HG03460 (cell line): ENCODE data around the gene BRIP1.
A peak's percentile ranks its signal among the peaks of the same experiment; 100 is the strongest.
"Not testable (repeated sequence)": the region's sequence is repeated elsewhere in the genome, so short reads cannot be mapped to it uniquely, and the experiment has no call there.

Experiments
- ATAC-seq: cut with Tn5 transposase; IDR thresholded peaks from one replicate; pipeline ENCODE4 v1.9.1; 2021; ENCODE audit not compliant: unreplicated experiment

BRIP1 gene

DNA sequence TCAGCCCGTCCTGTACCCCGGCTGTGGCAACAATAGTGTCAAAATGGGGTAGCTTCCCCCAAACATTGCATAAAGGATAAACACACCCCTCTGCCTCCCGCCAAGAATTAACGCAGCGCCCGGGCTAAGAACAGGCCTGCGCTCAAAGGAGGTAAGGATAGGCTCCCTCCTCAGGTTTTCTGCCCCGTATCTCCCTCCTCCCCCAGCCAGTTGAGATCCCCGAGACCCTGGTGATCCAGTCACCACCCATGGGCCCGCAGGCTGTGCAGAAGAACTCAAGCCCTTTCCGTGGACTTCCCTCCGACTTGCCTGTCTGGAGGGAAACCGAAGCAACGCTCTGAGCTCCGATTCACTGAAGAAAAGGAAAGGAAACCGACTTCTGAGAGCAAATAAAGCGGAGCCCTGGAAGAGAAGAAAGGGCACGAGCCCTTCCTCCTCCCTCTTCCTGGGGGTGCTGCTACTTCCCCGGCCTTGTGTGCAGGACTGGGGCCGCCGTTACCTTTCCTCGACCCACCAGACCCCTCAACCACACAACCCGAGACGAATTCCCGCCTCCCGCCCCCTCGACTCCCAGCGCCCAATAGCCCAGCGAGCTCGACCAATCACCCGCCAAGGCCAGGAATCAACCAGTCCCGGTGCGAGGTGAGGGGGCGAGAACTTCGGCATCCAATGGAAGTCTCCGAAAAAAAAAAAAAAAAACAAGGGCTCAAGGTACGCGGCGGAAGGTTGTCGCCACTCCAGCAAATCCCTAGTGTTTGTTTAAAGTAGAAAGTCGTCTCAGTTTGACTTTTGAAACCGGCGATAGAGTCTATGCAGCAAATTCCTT is at the start of gene BRIP1:
BRIP1 (minus strand) TSS at position 554 of the 826 bp plus-strand sequence. CDS start 1,989 bp downstream, outside the sequence.
- peak; percentile 88 for ATAC-seq

DNA sequence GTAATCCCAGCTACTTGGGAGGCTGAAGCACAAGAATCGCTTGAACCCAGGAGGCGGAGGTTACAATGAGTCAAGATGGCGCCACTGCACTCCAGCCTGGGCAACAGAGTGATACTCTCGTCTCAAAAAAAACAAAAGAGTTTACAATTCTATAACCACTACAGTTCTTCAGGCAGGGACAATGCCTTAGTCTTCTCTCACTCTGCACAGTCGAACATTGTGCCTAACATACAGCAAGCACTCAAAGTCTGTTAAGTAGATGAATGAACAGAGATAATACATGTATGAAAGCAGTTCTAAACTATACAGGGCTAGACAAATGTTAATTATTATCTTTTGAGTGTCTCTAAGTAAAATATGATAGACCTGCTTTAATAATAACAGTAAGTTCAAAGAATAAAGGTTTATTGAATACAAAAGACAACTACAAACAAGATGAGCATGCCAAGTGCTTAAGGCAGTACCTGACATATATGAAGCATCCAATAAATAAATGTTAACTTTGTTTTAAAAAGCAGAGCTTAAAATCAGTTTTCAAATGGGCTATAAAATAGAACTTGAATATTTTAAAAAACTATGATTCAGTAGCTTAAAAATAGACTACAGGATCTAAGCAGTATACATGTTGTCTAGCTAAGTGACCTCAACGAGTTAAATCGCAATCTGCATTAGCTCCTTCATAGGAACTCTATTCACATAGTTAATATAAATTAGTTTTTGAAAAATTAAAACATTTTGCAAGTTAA is 45.1 kb upstream of the BRIP1 start:
- ATAC-seq: no peak

DNA sequence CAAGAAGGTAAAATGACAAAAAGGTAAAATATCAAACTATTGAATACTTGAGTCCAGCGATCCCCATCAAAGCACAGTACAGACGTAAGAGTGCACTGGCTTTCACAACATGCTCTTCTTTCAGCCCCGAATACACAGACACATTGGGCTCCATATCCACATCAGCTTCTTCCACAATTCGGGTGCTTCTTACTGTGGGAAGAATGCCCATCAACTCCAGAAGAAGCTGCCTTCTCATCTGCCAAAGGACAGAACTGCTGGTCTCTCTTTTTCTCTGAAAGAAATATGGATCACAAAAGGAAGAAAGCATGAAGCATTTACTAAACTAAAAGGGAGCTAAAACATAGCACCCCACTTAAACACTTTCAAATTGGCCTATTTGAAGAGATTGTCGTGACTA is 44.0 kb upstream of the BRIP1 start:
- ATAC-seq: no peak

DNA sequence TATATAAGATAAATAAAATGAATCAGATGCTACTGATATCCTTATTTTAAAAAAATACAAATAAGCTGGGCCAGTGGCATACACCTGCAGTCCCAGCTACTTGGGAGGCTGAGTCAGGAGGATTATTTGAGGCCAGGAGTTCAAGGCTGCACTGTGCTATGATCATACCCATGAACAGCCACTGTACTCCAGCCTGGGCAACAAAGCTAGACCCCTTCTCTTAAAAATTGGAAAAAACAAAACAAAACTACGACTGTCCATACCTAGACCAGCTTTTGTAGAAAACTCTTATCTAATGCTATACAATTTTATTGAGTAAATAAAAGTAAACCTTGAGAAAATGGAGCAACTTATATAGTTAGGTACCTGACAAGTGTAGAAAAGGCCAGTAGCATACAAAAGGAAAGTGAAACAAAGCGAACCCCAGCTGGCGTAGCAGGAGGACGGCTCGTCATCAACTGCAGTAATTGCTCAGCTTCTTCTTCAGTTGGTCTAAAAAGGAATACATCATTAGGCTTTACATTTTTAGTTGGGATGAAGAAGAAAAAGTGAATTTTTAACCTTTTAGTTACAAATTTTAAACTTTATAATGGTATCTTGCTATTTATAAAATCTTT is 40.9 kb upstream of the BRIP1 start:
- peak; percentile 65 for ATAC-seq

DNA sequence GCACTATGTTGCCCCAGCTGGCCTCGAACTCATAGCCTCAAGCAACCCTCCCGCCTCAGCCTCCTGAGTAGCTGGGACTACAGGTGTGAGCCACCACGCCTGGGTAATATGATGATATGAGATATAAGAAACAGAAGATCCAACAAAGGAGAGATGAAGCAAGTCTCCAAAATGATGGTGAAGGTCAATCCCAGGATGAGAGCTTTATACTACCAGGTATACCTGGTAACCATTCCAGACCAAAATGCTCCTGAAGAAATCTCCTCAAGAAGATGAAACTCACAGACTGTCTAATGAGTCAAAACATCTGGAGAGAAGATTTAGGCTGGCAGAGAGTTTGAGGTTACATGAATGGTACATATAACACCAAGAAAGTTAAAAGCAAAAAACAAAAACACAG is 39.9 kb upstream of the BRIP1 start:
- ATAC-seq: no peak

DNA sequence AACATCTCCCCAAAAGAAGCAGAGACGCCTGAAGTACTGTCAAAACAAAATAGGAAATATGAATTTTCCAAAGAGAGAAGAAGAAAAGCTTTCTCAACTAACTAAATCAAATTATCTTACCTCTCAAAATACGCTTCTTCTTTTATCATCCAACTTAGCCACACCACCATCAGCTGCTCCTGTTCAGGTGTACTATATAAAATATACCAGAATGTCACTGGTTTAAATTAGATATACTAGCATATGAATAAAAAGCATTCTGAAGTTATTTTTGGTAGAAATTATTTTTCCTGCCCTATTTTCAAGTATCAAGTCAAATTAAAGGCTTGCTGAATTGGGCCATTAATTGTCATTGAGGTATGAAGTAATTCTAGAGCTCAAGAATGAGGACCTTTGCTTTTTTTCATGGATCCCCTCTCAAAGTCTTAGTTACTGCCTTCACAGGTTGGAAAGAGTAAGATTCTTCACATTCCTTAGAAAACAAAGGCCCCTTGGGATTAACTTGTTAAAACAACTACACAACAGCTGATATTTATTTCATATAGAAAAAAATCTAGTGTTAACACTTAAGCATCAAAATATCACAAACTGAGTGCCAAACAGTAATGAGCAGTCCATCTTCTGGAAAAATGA is 34.3 kb upstream of the BRIP1 start:
- ATAC-seq: no peak

DNA sequence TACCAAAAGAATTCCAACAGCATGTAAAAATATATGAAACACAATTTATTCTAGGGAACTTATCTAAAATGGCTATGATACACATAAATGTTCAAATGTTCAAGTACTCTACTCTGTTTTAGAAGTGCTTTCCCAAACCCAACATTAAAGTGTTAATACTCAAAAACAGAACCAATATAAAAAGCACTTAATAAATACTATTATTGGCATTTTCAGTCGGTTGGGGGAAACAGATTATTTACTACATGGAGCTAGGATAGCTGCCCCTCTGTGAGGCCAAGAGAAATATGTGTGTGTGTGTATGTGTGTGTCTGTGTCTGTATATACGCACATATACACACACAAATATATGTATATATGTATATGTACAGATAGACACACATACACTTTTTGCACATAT is 32.1 kb upstream of the BRIP1 start:
- ATAC-seq: no peak

DNA sequence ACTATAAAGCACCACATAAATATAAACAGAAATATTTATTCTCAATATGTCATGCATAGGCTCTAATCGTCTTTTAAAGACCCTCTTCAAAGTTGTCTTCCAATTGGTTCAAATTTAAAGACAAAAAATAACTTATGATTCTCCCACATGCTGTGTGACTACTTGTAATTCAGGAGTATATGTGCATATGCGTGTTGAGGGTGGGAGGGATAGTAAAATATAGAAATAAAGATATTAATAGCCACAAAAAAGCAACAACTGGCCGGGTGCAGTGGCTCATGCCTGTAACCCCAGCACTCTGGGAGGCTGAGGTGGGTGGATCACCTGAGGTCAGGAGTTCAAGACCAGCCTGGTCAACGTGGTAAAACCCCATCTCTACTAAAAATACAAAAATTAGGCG is 31.0 kb upstream of the BRIP1 start:
- not testable (repeated sequence) for ATAC-seq

DNA sequence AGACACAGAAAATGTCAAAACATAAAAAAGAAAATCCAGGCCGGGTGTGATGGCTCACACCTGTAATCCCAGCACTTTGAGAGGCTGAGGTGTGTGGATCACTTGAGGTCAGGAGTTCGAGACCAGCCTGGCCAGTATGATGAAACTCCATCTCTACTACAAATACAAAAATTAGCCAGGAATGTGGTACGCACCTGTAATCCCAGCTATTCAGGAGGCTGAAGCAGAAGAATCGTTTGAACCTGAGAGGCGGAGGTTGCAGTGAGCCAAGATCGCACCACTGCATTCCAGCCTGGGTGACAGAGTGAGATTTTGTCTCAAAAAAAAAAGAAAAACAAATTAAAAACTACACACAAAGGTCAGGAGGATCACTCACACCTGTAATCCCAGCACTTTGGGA is 24.4 kb upstream of the BRIP1 start:
- ATAC-seq: not testable (repeated sequence)

DNA sequence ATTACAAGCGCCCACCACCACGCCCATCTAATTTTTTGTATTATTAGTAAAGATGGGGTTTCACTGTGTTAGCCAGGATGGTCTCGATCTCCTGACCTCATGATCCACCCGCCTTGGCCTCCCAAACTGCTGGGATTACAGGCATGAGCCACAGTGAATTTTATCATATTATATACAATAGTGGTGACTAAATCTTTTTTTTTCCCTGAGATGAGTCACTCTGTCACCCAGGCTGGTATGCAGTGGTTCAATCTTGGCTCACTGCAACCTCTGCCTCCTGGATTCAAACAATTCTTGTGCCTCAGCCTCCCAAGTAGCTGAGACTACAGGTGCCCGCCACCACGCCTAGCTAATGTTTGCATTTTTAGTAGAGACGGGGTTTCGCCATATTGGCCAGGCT is 22.5 kb upstream of the BRIP1 start:
- not testable (repeated sequence) for ATAC-seq

DNA sequence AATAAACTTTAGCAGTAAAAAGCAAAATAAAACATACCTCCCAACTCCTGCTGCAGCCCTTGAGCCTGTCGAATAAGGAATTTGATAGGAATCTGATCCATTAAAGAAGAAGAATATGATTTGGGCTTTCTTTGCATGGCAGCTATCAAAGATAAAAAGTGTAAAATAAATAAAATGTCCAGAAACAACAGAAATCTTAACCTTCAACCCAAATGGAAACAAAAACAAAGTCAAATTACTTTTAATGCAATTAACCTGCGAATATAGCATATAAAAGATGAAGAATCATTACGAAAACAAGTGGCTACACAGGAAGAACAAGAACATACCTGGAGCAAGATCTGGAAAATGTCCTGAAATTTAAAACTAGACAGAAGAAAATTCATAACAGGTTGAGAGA is 21.5 kb upstream of the BRIP1 start:
- ATAC-seq: no peak

DNA sequence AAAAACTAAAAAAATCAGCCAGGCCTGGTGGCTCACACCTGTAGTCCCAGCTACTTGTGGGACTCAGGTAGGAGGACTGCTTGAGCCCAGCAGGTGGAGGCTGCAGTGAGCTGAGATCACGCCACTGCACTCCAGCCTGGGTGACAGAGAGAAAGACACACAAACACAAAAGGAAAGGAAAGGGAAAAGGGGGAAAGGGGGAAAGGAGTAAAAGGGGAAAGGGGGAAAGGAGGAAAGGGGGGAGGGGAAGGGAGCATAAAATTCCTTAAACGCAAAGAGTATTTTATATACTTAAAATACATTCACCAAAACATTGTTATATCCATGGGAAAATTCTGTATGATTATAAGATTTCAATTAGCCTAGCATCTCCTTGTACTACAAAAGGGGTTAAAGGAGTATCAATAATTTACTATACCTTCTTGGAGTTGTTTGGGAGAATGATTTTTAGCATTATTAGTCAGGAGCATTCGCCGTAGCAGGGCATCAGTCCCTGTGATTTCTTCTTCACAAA is 17.3 kb upstream of the BRIP1 start:
- no peak for ATAC-seq

DNA sequence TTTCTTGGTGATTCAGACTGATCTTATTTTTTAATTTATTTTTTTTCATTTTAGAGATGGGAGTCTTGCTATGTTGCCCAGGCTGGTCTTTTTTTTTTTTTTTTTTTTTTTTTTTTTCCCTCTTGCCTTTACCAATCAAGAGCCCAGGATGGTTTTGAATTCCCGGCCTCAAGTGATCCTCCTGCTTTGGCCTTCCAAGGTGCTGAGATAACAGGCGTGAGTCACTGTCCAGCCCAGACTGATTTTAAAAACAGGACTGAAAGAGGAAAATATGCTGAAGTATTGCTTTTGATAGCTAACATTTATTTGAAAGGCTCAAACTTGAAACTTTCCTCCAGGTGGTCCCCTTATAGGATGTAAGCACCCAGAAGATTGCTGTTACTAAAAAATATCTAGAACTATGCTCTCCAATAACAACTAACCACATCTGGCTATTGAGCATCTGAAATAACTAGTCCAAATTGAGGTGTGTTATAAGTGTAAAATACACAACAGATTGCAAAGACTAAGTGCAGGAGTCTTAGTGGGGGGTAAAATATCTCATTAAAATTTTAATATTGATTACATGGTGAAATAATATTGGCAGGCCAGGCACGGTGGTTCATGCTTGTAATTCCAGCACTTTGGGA is 15.8 kb upstream of the BRIP1 start:
- no peak for ATAC-seq

DNA sequence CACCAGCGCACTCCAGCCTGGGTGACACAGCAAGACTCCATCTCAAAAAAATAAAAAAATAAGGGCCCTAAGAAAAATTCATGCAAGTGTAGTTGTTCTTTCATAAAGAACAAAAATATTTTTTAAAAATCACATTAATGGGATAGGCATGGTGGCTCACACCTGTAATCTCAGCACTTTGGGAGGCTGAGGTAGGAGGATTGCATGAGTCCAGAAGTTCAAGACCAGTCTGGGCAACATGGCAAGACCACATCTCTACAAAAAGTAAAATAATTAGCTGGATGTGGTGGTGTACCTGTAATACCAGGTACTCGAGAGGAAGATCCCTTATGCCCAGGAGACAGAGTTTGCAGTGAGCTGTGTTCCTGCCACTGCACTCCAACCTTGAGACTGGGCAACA is 15.2 kb upstream of the BRIP1 start:
- ATAC-seq: no peak

DNA sequence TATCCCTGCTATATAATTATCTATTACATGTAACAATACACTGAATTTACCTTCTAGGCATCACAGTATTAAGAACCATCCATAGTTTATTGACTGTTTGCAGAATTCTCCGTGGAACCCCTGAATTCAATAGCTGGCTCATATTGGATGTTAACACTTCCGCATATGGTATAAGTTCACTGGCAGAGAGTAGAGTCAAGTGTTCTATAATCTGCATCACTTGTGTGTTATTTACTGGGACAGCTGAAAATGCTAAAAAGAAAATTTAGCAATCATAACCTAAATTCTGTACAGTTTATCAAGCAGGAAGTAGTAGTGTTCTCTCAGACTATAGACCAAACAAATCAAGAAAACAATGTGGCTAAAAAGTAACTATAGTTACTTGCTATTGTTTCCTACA is 14.5 kb upstream of the BRIP1 start:
- ATAC-seq: no peak

DNA sequence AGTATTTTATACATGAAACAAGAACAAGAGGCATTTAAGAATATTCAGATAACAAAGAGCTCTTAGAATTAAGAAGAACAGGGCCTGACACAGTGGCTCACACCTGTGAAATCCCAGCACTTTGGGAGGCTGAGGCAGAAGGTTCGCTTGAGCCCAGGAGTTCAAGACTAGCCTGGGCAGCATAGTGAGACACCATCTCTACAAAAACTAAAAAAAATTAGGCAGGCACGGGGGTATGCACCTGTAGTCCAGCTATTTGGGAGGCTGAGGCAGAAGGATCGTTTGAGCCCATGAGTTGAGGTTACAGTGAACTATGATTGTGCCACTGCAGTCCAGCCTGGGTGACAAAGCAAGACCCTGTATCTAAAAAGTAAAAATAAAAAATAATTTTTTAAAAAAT is 12.5 kb upstream of the BRIP1 start:
- ATAC-seq: no peak

DNA sequence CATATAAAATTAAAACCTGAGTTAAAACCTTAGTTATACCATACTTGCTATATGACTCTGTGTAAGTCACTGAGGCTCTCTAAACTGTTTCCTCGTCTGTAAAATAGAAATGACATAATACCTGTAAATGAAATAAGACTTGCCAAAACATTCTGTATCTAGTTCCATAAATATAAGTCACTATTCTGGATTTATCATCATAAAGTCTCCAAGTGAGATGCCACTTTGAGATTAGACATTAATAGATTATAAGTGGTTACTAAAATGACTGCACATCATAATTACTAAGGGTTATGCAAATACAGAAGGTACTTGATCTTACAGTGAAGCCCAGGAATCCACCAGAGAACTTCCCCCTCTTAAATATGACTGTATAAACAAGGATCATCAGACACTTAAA is 12.0 kb upstream of the BRIP1 start:
- no peak for ATAC-seq

DNA sequence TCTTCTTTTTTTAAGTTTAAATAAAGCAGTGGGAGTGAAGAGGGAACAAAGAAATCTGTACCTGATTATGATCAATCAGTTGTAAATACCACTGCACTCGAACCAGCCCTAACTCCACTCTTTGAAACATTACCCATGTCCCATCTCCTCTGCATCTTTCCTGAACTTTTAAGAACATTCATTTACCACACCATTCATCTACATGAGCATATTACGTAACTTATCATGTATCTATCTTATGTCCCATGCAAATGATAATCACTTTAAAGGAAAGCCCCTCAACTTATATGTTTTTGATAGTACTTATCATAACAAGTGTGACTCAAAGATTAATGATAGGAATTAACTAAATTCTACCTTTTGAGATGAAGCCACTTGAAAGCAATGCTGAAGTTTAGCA is 10.7 kb upstream of the BRIP1 start:
- ATAC-seq: no peak

DNA sequence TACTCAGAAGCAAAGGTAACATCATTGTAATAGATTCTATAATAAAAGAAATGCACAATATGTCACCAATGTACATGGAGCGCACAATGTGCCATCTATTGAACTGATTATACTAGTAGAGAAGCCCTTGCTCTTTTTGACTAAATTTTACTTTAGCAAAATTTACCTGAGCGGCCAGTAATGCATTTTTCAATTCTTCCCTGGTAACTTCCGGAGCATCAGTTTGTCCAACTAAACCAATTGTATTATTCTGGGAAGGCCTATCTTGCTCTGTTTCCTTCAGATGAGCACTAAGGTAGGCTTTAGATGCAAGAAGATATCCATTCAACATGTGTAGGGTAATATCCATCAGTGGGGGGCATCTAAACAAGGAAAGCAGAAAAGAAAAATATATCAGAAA is 8.8 kb upstream of the BRIP1 start:
- ATAC-seq: no peak

DNA sequence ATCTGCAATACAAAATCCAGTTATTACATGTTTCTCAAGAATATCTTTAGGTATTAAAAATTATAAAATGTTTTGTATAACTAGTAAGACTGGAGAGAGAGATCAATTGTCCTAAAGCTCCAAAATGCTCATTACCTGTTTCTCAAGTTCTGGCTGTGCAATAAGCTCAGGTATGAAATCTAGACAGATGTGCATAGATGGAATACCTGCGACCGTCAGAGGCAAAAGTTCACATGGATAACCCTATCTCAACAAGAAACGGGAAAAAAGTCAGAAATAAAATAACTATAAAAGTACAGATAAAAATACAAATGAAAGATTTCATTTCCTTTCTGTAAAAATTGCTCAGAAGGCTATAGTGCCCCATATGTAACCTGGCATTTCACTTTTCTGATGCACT is 5.8 kb upstream of the BRIP1 start:
- ATAC-seq: no peak

DNA sequence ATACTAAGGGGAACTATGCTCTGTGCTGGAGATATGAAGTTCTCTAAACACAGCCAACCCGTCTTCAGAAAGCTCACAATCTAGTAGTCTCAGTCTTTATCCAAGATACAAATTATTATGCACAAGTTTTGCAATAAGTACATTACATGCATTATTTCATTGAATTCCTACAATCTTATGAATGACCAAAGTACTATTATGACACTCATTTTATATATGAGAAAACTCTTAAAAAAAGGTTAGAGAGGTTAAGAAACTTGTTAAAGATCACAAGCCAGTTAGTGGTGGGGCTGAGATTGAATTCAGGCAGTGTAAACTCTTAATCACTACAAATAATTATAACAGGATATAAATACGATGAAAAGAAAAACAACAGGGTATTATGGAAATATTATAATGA is 4.7 kb upstream of the BRIP1 start:
- ATAC-seq: no peak
